Mesenchymal stem cell (in vitro differentiated cells and primary cell): ENCODE measurements around the gene FARS2.
"Not testable (repeated sequence)": the region's sequence is repeated elsewhere in the genome, so short reads cannot be mapped to it uniquely, and the experiment has no call there.

Experiments
- DNase-seq: peaks from one replicate; pipeline ENCODE4 v3.0.0-alpha.2; 2013
- H2AFZ ChIP-seq: one replicate; pipeline ENCODE4 v1.6.1; 2013; ENCODE audit warnings: low read depth, mild to moderate bottlenecking, control low read depth, inconsistent platforms, low read length, moderate library complexity
- H2AK5ac ChIP-seq: 2 replicates; pipeline ENCODE4 v1.6.1; 2013; ENCODE audit warnings: low read length, moderate library complexity, mild to moderate bottlenecking, inconsistent platforms; ENCODE audit not compliant: severe bottlenecking
- H2BK120ac ChIP-seq: one replicate; pipeline ENCODE4 v1.6.1; 2013; ENCODE audit warnings: low read depth, mild to moderate bottlenecking, inconsistent platforms, low read length, moderate library complexity
- H2BK12ac ChIP-seq, 2 experiments: one replicate each; pipeline ENCODE4 v1.6.1; 2013; ENCODE audit warnings: inconsistent platforms in 2 of 2, low read length in 2 of 2, mild to moderate bottlenecking in 2 of 2, moderate library complexity in 2 of 2, control low read depth in 1 of 2
- H2BK15ac ChIP-seq: one replicate; pipeline ENCODE4 v1.6.1; 2013; ENCODE audit warnings: mild to moderate bottlenecking, low read depth, inconsistent platforms; ENCODE audit not compliant: poor library complexity, severe bottlenecking
- H2BK5ac ChIP-seq: 2 replicates; pipeline ENCODE4 v1.6.1; 2013; ENCODE audit warnings: low read depth, mild to moderate bottlenecking, low read length, control low read depth, inconsistent platforms; ENCODE audit not compliant: poor library complexity, severe bottlenecking
- H3K14ac ChIP-seq, 2 experiments: one replicate each; pipeline ENCODE4 v1.6.1; 2013; ENCODE audit warnings: inconsistent platforms in 2 of 2, low read length in 2 of 2, control low read depth in 1 of 2, mild to moderate bottlenecking in 1 of 2, moderate library complexity in 1 of 2
- H3K18ac ChIP-seq, 2 experiments: one replicate each; pipeline ENCODE4 v1.6.1; 2013; ENCODE audit warnings: inconsistent platforms in 2 of 2, low read length in 2 of 2, control low read depth in 1 of 2, low read depth in 1 of 2, mild to moderate bottlenecking in 1 of 2
- H3K23ac ChIP-seq, 2 experiments: one replicate each; pipeline ENCODE4 v1.6.1; 2013; ENCODE audit warnings: inconsistent platforms in 2 of 2, low read length in 2 of 2, mild to moderate bottlenecking in 2 of 2, moderate library complexity in 2 of 2, control low read depth in 1 of 2
- H3K27ac ChIP-seq: 2 replicates; pipeline ENCODE4 v1.5.1; 2013; ENCODE audit warnings: mild to moderate bottlenecking, moderate library complexity, low read length, control low read depth, inconsistent platforms; ENCODE audit not compliant: poor library complexity, severe bottlenecking
- H3K27me3 ChIP-seq, 2 experiments: 2 replicates each; pipeline versions ENCODE4 v1.6.1 to v1.7.0; 2013; ENCODE audit warnings: low read length in 2 of 2, mild to moderate bottlenecking in 2 of 2, moderate library complexity in 2 of 2, control low read depth in 1 of 2, inconsistent platforms in 1 of 2; ENCODE audit not compliant: control insufficient read depth in 1 of 2, insufficient read depth in 1 of 2
- H3K36me3 ChIP-seq, 2 experiments: 2 replicates each; pipeline versions ENCODE4 v1.6.1 to v1.7.0; 2013; ENCODE audit warnings: low read length in 2 of 2, control low read depth in 1 of 2, inconsistent platforms in 1 of 2, low read depth in 1 of 2, mild to moderate bottlenecking in 1 of 2; ENCODE audit not compliant: insufficient read depth in 2 of 2, control insufficient read depth in 1 of 2
- H3K4ac ChIP-seq, 2 experiments: one replicate each; pipeline ENCODE4 v1.6.1; 2013; ENCODE audit warnings: inconsistent platforms in 2 of 2, low read length in 2 of 2, mild to moderate bottlenecking in 2 of 2, moderate library complexity in 2 of 2, control low read depth in 1 of 2, low read depth in 1 of 2
- H3K4me1 ChIP-seq: 2 replicates; pipeline ENCODE4 v1.6.1; 2013; ENCODE audit warnings: low read depth, low read length, control low read depth; ENCODE audit not compliant: control insufficient read depth, insufficient read depth
- H3K4me2 ChIP-seq: 2 replicates; pipeline ENCODE4 v1.6.1; 2013; ENCODE audit warnings: low read length, mild to moderate bottlenecking, inconsistent platforms; ENCODE audit not compliant: poor library complexity, severe bottlenecking
- H3K4me3 ChIP-seq, 2 experiments: 2 replicates each; pipeline versions ENCODE4 v1.5.1 to v1.7.0; 2013; ENCODE audit warnings: low read length in 2 of 2, mild to moderate bottlenecking in 2 of 2, control low read depth in 1 of 2, low read depth in 1 of 2; ENCODE audit not compliant: insufficient read depth in 1 of 2
- H3K79me1 ChIP-seq: replicated peaks from 2 replicates; pipeline ENCODE4 v1.6.1; 2013; ENCODE audit warnings: mild to moderate bottlenecking, control low read depth, low read length, inconsistent platforms; ENCODE audit not compliant: poor library complexity, severe bottlenecking
- H3K9ac ChIP-seq: 2 replicates; pipeline ENCODE4 v1.7.0; 2013; ENCODE audit warnings: mild to moderate bottlenecking, low read length, moderate library complexity
- H3K9me3 ChIP-seq: 2 replicates; pipeline ENCODE4 v1.7.0; 2013; ENCODE audit warnings: mild to moderate bottlenecking, low read length; ENCODE audit not compliant: control insufficient read depth
- H4K8ac ChIP-seq: one replicate; pipeline ENCODE4 v1.6.1; 2013; ENCODE audit warnings: inconsistent platforms, mild to moderate bottlenecking, low read length, moderate library complexity
- H4K91ac ChIP-seq: one replicate; pipeline ENCODE4 v1.6.1; 2013; ENCODE audit warnings: mild to moderate bottlenecking, low read length, inconsistent platforms
- WGBS: methylation state at CpG from one replicate; pipeline ENCODE4 v1.1.7; 2013; ENCODE audit warnings: mixed read lengths; 5-methylcytosine and 5-hydroxymethylcytosine counted together

FARS2 gene

GRCh38 chr6:5699064-5699463, 437.8 kb downstream of the FARS2 start:
- H3K4me2 ChIP-seq, H3K14ac ChIP-seq, H4K8ac ChIP-seq, H3K4me1 ChIP-seq, H2BK15ac ChIP-seq, H3K23ac ChIP-seq, H2BK5ac ChIP-seq, H2BK120ac ChIP-seq, H3K27ac ChIP-seq, H4K91ac ChIP-seq, H3K79me1 ChIP-seq, H2AFZ ChIP-seq, H3K18ac ChIP-seq, H2AK5ac ChIP-seq, H3K36me3 ChIP-seq, H3K27me3 ChIP-seq, H3K9ac ChIP-seq, H3K4me3 ChIP-seq, H2BK12ac ChIP-seq, H3K9me3 ChIP-seq, H3K4ac ChIP-seq: not testable (repeated sequence)
- peak; percentile 16 for DNase-seq

- H2AK5ac ChIP-seq = no peak overlapping the region
- WGBS = 70% methylated on average over 14 of the region's 14 CpGs
- no peak overlapping the region for H3K4ac ChIP-seq
- no peak overlapping the region for H3K18ac ChIP-seq
- no peak overlapping the region for H2AFZ ChIP-seq
- no peak overlapping the region for H3K27ac ChIP-seq
- H3K23ac ChIP-seq = no peak overlapping the region
- no peak overlapping the region for H3K4me3 ChIP-seq
- H3K79me1 ChIP-seq = peaks cover 7% of the 10 kb centered on the region
- H2BK120ac ChIP-seq = no peak overlapping the region
- H3K36me3 ChIP-seq = peaks cover 0 to 3% of the 10 kb centered on the region in 2 experiments
- H3K9ac ChIP-seq = no peak overlapping the region
- H3K4me2 ChIP-seq = no peak overlapping the region
- H4K8ac ChIP-seq = no peak overlapping the region
- no peaks in the 10 kb centered on the region for H3K9me3 ChIP-seq
- peak overlapping the region; percentile 68 for H4K91ac ChIP-seq
- no peak overlapping the region for H2BK15ac ChIP-seq
- peak; percentile 24 for DNase-seq
- H3K27me3 ChIP-seq = no peaks in the 10 kb centered on the region
- H2BK12ac ChIP-seq = no peak overlapping the region
- no peaks in the 10 kb centered on the region for H3K4me1 ChIP-seq
- H2BK5ac ChIP-seq = no peak overlapping the region
- H3K14ac ChIP-seq = no peak overlapping the region
These were observed 439.9 kb downstream of the FARS2 start for GRCh38 chr6:5701174-5701573.

- Histone ChIP-seq H3K14ac (no peak overlapping the region), H4K91ac (no peak overlapping the region), H3K9ac (no peak overlapping the region), H3K4ac (no peak overlapping the region), H3K27me3 (no peaks in the 10 kb centered on the region), H3K36me3 (peaks cover 0 to 4% of the 10 kb centered on the region in 2 experiments), H2BK5ac (no peak overlapping the region), H2BK12ac (no peak overlapping the region), H3K9me3 (no peaks in the 10 kb centered on the region), H3K79me1 (peaks cover 7% of the 10 kb centered on the region), H3K4me3 (no peak overlapping the region), H2BK15ac (no peak overlapping the region), H3K27ac (no peak overlapping the region), H3K23ac (no peak overlapping the region), H3K4me2 (no peak overlapping the region), H3K4me1 (no peaks in the 10 kb centered on the region), H4K8ac (no peak overlapping the region), H3K18ac (no peak overlapping the region), H2BK120ac (no peak overlapping the region), H2AFZ (no peak overlapping the region), H2AK5ac (no peak overlapping the region)
- WGBS = 96% methylated on average over 3 of the region's 3 CpGs
- DNase-seq = no peak
These were observed 443.4 kb downstream of the FARS2 start for GRCh38 chr6:5704708-5705107.

- H4K91ac ChIP-seq = no peak overlapping the region
- no peak for DNase-seq
- peaks cover 7% of the 10 kb centered on the region for H3K79me1 ChIP-seq
- 97% methylated on average over 13 of the region's 13 CpGs for WGBS
- no peak overlapping the region for H3K9ac ChIP-seq
- H2AFZ ChIP-seq = no peak overlapping the region
- H3K4ac ChIP-seq = no peak overlapping the region
- H3K23ac ChIP-seq = no peak overlapping the region
- no peak overlapping the region for H3K18ac ChIP-seq
- no peaks in the 10 kb centered on the region for H3K4me1 ChIP-seq
- H3K14ac ChIP-seq = no peak overlapping the region
- no peak overlapping the region for H3K4me2 ChIP-seq
- no peaks in the 10 kb centered on the region for H3K27me3 ChIP-seq
- H2BK12ac ChIP-seq = no peak overlapping the region
- H4K8ac ChIP-seq = no peak overlapping the region
- no peak overlapping the region for H2BK5ac ChIP-seq
- peaks cover 0 to 4% of the 10 kb centered on the region in 2 experiments for H3K36me3 ChIP-seq
- no peak overlapping the region for H2AK5ac ChIP-seq
- H2BK120ac ChIP-seq = no peak overlapping the region
- no peak overlapping the region for H3K27ac ChIP-seq
- no peak overlapping the region for H3K4me3 ChIP-seq
- H3K9me3 ChIP-seq = no peaks in the 10 kb centered on the region
- no peak overlapping the region for H2BK15ac ChIP-seq
These were observed 443.9 kb downstream of the FARS2 start for GRCh38 chr6:5705252-5705651.
